Fibroblast of mammary gland (primary cell): ENCODE measurements around the gene CADM1.

ENCODE experiments used
- DNase-seq: peaks from one replicate; pipeline ENCODE4 v3.0.0-alpha.2; 2010; ENCODE audit warnings: low read depth
- H3K4me3 ChIP-seq: 2 replicates; pipeline ENCODE4 v1.5.1; 2011; ENCODE audit warnings: low read depth, mild to moderate bottlenecking, low read length, moderate library complexity; ENCODE audit not compliant: control insufficient read depth
- CTCF ChIP-seq: conservative IDR thresholded peaks from 2 replicates; pipeline ENCODE4 v1.5.1; 2011; ENCODE audit warnings: low read depth, low read length, inconsistent platforms; ENCODE audit not compliant: control insufficient read depth, insufficient read depth

Gene CADM1

DNA sequence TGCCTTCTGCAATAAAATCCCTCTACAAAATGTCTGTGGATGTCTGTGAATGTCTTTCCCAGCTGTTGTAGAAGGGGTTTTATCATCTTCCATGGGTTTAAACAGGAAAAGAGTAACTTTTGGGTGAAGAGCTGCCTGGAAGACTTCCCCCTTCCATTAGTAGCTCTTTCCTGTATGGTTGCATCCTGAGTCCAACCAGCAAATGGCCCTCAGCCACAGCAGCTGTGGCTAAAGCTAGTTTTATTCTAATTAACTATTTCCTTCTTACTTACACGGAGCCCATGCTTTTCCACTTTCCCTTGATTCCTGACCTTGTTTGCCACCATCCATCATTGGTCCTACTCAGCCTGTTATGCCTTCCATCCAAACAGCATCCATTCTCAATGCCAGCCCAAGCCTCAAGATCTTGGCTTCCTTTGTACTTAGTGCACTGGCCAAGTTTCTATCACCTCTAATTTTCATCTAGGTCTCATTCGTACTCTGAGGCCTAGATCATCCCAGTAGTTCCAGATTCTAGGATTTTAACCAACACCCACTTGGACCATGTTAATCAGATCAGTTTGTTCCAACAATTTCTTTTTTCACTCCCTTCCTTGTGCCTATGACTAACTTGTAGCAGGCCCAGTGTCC, 41.5 kb upstream of the CADM1 start:
- no peak for TF ChIP-seq CTCF
- no peak overlapping the region for H3K4me3 ChIP-seq
- no peak for DNase-seq

DNA sequence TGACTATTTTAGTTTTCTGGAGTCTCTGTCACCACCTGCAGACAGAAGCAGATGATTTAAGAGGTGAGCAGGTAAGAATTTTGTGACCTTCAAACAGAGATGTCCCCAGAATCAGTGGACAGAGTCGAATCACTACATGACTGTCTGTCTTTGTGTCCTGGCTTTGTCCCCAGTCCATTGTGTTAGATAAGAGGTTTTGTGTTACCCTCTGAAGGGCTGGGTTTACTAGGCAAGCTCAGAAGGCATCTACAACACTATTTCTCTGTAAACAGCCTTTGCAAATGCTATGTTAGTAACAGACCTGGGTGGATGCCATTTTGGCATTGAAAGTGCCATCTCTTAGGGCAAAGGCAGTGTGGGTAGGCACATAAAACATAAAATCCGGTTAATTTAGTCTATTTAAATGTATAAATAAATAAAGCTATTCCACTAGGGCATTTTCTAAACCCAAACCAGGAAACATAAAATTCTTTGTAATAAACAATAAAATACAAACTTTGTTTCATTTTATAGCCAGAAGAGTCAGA, 40.3 kb upstream of the CADM1 start:
- no peak for TF ChIP-seq CTCF
- DNase-seq: no peak
- no peak overlapping the region for H3K4me3 ChIP-seq

DNA sequence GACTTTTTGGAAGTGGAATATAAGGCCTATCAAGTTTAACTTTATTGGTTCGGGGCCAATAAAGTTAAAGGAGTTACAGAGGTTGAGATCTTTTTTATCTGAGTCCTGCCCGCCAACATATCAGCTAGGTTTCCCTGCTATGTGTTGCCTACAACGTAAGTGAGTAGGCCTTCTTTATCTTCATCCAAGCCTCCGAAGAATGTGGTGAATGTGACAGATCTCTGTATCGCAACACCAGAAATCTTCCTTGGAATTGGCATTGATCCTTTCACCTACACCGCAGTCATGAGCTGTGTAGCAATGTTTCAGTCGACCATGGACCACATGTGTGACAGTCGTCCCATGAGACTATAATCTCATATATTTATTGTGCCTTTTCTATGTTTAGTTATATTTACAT, 37.3 kb upstream of the CADM1 start:
- H3K4me3 ChIP-seq: no peak overlapping the region
- no peak for TF ChIP-seq CTCF
- DNase-seq: no peak

DNA sequence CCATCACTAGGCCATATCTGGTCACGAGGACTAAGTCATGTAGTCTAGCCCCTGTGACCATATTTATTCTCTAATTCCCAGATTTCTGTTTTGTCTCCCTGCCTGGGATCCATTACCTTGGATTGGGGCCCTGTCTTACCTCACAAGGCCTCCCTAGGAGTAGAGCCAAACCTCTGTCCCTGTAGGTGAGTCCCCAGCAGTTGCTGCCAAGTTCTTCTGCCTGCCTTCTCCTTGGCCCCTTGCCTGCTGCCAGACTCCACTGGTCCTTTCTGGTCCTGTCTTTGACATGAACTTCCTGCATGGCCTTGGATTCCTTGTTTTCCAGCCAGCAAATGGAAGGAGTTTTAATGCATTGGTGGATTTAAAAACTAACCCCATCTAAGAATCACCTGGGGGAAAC, 35.6 kb upstream of the CADM1 start:
- H3K4me3 ChIP-seq: no peak overlapping the region
- no peak for TF ChIP-seq CTCF
- no peak for DNase-seq

DNA sequence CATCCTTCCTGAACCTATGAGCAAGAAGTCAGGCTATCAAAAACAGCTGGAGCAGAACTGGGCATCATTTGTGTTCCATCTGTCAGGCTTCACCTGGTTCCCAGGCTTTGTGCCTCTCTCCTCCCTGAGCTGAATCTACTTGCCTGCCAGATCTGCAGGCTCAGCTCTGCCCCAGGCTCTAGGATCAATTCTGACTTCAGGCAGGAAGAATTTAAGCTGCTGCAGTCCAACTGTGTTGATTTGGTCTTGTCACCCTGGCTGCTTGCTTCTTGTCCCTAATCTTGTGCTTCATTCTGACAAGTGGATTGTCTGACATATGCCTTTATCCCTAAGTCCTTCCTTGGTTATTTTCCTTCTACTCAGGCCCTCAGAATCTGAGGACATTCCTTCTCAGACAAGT, 31.6 kb upstream of the CADM1 start:
- no peak overlapping the region for H3K4me3 ChIP-seq
- no peak for TF ChIP-seq CTCF
- DNase-seq: no peak

DNA sequence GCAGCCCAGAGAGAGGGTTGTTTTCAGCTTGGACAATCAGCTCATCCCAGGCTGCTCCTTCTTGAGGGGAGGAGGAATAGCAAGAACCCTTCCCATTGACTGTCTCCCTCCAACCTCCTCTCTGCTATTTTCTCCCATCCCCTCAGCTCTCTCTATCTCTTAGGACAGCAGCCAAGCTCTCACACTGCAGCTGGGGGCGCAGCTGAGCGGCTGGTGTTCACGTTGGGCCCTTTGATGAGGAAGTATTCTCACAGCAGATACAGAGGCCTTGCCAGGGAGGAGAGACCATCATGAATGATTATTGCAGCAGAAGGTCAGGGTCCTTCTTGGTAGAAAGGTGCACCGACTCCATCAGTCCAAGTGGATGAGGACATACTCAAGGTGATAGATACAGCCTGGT, 26.5 kb upstream of the CADM1 start:
- no peak for TF ChIP-seq CTCF
- no peak for DNase-seq
- H3K4me3 ChIP-seq: no peak overlapping the region

DNA sequence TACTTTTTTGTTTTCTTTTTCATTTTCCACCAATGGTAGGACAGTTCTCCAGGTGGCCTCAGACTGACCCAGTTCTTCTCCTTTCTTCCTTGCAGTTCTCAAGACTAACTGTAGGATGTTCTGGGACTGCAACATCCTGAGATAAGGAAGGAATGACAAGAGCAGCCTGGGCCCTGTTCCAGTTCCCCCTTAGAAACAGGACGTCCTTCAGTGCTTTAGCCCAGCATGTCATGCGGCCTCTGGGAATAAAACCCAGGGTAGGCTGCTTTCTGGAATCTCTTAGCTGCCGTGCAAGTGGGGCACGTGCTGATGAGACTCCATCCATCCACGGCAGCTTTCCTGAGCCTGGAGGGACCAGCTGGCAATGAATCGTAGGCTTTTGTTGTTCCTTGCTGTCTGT, 24.0 kb upstream of the CADM1 start:
- no peak for TF ChIP-seq CTCF
- no peak for DNase-seq
- H3K4me3 ChIP-seq: no peak overlapping the region
